Measurements from ENCODE around the gene EFNA1.

The EFNA1 gene

DNA sequence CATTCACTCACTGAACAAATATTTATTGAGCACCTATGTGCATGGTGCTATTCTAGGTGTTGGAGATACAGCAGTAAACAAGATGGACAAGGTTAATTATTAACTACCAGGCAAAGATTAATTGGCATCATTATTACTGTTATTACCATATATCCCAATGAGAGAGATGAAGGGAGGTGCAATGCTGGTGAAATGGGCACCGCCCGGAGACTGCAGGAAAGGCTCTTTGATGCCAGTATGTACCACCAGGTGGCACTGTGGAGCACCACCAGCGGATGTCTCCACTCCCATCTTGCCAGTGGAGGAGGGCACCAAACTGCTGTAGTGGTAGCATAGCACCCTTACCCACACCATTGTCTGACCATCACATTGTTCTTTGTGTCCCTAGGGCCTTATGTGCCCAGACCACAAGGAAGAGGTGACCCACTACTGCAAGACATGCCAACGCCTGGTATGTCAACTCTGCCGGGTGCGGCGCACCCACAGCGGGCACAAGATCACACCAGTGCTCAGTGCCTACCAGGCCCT lies 48.9 kb downstream of the EFNA1 start:
- peak; percentile 79 to 81 for DNase-seq

DNA sequence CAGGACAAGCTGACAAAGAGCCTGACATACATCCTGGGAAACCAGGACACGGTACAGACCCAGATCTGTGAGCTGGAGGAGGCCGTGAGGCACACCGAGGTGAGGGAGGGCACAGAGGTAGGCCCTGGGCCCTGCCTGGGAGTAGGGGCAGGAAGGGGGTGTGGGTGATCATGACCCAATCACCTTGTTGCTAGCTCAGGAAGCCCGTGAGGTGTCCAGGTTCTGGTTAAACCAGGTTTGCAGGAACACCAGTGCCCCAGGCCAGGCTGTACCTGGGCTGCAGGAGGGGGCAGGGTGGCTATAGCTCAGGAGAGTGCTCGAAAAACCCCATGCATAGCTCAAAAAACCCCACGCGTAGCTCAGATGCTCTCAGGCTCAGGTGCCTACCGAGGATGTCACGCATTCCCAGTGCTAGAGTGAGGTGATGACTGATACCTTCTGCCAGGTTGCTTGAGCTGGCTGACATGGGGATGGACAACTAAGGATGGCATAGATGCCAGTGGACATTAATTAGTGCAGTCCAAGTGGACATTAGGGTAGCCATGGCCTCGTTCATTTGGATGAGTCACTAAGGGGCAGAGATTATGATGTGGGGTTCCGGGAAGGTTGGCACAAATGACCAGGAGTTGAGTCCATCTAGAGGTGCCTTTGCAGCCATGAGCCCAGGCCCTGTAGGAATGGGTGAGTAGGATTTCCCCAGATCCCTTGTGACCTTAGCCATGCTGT lies 49.7 kb downstream of the EFNA1 start:
- no peak for DNase-seq

DNA sequence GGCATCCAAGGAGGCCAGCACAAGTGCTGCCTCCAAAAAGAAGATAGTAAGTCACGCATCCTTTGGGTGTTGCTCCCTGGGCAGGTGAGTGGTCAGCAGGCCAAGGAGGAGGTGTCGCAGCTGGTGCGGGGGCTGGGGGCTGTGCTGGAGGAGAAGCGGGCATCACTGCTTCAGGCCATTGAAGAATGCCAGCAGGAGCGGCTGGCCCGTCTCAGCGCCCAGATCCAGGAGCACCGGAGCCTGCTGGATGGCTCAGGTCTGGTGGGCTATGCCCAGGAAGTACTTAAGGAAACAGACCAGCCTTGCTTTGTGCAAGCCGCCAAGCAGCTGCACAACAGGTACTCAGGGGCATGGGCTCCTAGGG lies 50.2 kb downstream of the EFNA1 start:
- DNase-seq = no peak

DNA sequence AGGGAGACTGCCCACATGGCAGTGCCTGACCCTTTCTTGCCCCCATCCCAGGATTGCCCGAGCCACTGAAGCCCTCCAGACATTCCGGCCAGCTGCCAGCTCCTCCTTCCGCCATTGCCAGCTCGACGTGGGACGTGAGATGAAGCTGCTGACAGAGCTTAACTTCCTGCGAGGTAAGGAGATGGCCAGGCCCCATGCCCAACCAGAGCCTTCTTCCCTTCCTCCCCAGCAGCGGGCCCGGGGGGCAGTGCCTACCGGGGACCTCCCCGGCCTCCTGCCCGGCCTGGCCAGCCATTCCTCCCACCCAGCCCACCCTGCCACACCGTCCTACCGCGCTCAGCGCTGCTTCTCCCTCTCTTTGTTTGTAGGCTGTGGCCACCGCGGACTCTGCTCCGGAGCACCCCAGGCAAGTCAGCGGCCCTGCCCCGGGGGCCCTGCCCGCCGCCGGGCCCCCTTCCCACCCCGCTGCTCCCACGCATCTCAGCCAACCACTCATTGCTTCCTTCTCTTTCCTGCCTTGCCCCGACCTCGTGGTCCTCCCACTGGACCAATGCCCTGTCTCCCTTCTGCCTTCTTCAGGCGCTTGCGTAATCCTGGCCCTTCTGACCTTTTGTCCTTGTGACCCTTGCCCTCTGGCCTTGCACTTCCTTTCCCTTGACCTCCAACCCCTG lies 50.9 kb downstream of the EFNA1 start:
- DNase-seq = no peak

DNA sequence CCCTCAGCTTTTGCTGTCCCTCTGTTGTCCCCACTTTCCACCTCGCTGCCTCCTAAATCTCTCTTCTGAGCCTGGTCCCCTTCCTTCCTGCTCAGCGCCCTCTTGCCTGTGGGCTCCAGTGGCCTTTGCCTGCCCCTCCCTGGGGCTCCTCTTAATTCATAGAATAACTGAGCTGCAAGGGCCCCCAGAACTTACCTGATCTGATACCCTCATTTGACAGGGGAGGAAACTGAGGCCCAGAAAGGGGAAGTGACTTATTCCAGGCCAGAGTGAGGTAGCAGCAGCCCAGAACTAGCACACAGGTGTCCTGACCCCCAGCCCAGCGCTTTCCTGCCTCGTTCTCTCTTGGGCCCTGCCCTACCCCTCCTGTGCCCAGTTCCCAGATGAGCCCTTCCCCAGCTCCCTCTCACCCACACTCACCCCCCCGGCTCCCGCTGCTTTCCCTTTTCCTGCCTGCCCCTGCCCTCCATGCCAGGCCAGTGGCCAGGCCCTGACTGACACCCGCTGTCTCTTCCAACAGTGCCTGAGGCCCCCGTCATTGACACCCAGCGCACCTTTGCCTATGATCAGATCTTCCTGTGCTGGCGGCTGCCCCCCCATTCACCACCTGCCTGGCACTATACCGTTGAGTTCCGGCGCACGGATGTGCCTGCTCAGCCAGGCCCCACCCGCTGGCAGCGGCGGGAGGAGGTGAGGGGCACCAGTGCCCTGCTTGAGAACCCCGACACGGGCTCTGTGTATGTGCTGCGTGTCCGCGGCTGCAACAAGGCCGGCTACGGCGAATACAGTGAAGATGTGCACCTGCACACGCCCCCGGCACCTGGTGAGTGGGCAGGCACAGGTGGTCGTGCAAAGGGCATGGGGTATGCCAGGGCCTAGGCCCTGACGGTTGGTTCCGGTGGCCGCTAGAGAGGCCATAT lies 51.7 kb downstream of the EFNA1 start:
- DNase-seq = no peak

DNA sequence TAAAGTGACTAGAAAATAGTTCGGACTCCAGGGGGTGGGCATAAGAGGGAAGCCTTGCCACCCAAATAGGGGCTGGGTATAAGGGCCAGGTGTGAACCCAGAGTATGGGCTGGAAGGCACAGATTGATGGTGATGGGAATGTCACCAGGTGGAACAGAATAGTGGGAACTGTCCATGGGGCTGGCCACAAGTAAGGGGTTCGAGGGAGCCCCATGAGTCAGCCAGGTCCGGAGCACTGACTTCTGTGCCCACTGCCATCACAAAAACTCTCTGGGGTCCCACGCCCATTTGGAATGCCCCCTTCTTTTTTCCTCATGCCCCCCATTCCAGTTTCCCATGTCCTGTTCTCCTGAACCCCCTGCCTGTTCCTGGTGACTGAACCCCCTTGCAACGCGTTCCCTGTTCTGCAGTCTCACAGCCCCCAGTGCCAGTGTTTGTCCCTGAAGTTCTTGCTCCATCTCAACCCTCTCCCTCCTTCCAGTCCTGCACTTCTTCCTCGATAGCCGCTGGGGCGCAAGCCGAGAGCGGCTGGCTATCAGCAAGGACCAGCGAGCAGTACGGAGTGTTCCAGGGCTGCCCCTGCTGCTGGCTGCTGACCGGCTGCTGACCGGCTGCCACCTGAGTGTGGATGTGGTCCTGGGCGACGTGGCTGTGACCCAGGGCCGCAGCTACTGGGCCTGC lies 53.8 kb downstream of the EFNA1 start:
- DNase-seq = no peak

DNA sequence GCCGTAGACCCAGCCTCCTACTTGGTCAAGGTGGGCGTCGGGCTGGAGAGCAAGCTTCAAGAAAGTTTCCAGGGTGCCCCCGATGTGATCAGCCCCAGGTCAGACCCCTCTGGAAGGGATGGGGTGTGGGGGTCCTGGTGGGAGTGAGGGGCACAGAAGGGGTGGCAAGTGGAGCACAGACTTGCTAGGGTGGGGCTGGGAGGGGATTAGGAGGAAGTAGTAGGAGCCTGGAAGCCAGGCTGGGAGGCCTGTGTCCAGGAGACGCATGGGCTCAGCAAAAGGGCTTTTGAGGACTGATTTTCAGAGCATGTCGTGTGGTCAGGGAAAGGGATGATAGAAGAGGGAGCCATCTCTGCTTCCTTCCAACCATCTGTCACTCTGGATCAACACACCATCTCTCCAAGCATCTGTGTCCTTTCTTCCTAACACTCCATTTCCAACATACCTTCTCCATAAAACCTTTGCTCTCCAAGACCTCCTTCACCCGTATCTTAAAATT lies 54.4 kb downstream of the EFNA1 start:
- DNase-seq = no peak

DNA sequence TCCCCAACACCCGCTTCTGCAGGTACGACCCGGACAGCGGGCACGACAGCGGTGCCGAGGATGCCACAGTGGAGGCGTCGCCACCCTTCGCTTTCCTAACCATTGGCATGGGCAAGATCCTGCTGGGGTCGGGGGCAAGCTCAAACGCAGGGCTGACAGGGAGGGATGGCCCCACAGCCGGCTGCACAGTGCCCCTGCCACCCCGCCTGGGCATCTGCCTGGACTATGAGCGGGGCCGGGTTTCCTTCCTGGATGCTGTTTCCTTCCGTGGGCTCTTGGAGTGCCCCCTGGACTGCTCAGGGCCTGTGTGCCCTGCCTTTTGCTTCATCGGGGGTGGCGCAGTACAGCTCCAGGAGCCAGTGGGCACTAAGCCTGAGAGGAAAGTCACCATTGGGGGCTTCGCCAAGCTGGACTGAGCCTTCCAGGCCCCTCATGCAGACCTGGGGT lies 56.1 kb downstream of the EFNA1 start:
- DNase-seq = no peak

DNA sequence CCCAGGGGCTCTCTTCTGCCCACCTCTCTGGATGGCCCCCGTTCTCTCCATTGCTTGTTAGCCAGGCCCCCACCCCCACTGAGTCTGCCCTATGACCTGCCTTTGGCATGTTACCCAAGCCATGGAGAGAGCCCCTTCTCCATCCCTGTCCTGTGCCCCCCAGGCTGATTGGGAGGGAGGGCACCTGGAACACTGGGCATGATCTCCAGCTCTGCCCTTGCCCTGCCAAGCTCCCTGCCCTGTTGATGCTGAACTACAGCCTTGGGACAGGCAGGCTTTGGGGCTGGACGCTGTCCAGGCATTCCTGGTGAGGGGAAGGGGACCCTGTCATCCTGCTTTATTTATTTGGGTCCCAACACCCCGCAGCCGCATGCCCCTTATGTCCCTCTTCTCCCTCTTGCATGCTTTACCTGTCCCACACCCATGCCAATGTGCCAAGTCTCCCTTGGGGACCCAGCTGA lies 56.7 kb downstream of the EFNA1 start:
- no peak for DNase-seq

All from Kasumi-1 (cell line).